NCI-H82 treated with DMSO at 0.1 percent for 48 hours (cell line): ENCODE results near the gene STX3.

Source experiments
- DNase-seq: peaks from one replicate; lab custom pipeline; 2025; ENCODE audit not compliant: unreplicated experiment; lab: John Stamatoyannopoulos, UW

STX3 gene

DNA sequence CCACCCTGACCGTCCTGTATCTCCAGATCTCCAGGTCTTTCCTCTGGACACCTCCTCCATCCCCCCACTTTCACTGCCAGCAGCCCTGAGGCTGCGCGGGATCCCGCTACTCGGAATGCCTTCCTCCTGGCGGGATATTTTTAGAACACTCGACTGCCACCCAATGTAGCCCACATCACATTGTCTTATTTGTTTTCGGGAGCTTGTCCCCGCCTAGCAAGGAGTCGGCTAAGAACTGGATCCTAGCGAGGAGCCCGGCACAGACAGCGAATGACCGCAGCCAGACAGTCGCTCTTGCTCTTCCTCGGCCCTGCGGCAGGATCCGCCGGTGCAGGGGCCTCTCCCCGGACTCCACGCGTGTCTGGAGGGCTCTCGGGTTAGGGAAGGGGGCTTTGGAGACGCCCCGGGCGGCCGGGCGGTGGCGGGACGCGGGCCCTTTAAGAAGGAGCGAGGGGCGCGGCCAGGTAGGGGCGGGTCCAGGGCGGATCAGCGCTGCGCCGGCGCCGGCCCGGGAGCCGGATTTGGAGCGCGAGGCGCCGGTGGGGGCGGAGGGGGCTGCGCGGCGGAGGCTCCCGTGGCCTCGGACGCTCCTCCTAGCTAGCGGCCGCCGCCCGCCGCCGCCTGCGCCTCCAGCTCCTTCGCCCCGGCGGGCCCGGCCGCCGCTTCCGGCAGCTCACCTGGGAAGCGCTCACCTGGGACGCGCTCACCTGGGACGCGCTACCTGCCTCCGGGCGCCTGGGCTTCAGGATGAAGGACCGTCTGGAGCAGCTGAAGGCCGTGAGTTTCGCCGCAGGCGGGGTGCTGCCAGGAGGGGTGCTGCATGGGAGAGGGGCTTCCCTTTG, at the start of gene STX3:
Gene STX3, plus strand, starts transcription at position 518 of the 842 bp plus-strand sequence. Its CDS starts 230 bp downstream, at position 748.
- DNase-seq = peak; percentile 51

DNA sequence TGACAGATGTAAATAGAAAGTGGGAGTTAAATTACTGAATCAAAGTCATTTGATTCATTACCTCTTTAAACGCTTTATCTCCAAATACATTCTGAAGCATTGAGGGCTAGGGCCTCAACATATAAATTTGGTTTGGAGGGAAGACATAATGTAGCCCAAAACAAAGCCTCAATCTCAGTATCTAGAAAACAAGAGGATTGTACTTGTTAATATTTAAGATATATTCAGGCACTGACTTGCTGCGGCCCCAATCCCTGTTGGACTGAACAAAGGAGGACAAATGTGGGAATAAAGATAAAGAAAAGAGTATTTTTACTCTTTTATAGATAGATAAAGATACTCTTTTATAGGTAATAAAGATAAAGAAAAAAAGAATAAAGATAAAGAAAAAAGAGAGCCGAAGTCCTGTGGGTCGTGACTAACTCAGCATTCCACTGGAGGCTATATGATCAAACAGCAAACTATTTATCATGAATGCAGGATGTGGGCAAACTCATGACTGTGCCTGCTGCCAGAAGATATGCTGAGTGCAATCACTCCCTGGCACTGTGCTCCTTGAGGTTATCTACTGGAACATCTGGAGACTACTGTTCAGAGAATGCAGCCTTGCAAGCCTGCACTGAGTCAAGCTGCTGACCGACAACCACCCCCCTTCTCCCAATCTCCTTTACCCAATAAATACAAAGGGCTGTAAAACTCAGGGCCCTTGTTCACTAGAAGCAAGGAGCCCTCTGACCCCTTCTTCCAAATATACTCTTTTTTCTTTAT, 48.5 kb upstream of the STX3 start:
- no peak for DNase-seq

DNA sequence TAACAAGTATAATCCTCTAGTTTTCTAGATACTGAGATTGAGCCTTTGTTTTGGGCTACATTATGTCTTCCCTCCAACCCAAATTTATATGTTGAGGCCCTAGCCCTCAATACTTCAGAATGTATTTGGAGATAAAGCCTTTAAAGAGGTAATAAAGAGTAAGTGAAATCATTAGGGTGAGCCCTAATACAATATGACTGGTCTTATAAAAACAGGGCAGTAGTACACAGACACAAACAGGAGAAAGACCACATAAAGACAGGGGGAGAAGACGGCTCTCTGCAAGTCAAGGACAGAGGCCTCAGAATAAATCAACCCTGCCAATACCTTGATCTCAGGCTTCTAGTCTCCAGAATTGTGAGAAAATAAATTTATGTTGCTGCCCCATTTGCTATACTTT, 47.8 kb upstream of the STX3 start:
- no peak for DNase-seq

DNA sequence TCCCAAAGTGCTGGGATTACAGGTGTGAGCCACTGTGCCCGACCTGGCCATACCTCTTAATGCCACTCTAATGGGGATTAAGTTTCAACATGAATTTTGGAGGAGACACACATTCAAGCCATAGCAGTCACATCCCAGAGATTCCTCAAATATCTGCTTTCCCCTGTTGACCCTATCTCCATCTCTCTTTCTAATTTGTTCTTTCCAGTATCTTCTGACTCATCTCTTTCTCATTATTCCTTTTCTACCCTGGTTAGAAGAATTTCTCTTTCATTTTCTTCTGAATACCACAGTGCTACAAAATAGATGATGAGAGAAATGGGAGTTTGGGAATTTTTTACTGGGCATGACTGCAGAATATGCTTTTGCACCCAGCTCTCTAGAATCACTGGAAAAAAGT, 46.6 kb upstream of the STX3 start:
- DNase-seq = no peak

DNA sequence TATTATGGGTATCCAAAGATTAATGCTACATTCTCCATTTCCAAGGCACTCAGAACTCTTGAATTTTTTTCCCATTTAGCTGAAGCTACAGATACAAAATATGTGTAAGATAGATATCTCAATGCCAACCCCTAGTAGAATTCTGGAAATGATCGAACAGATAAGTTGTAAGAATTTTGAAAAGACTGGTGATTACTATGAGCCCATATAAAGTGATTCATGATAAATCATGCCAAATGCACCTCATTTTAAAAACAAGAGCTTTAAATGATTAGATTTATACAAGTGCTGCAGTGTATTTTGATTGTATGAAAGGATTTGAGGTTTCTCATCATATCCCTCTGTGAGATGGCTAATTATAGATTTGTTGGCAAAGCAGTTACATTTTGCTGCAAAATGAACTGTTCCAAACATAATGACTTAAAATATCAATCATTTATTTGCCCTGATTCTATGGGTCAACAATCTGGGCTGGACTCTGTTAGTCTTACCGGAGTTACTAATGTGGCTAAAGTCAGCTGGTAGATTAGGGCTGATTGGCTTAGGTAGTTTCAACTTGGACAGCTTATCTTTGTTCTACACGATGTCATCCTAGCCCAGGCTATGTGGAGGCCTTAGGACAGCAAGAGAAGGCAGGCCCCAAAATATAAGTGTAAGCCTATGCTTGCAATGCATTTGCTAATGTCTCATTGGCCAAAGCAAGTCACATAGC, 44.9 kb upstream of the STX3 start:
- peak; percentile 30 for DNase-seq

DNA sequence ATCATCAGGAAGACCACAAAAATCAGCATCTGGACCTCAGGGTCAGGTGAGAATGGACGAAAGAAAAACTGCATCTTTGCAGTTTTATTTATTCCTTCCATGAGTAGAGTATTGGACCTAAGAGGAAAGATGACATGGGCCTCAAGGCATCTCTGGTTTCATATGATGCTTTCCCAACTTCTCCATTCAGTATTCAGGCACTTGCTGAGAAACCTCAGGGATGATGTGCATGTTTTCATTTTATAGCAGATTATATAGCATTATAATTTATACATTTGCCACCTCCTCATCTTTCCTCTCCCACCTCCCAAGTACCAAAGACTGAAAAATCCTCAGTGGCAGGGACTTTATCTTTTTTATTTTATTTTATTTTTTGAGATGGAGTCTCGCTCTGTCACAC, 41.4 kb upstream of the STX3 start, which contains the start of gene OR10V1:
Gene OR10V1, minus strand, starts transcription at position 101 of the 400 bp plus-strand sequence. Its CDS starts 0 bp downstream, at position 101.
- no peak for DNase-seq

DNA sequence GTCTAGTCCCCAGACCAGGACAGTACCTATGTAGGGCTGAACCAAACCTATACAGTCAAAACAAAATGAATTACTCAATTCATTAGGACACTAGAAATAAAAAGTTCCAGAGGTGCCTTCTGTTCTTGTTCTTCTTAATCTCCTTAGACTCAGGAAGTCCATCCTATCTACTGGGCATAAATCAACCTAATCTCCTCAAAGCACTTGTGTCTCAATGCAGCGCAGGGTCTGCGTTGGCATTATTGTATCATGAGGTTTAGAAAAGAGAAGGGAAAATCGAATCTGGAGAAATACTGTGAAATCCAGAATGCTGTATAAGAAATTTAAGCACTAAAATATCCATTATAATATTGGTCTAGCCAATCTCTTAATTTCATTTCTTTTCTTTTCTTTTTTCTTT, 39.1 kb upstream of the STX3 start:
- DNase-seq = peak; percentile 85

DNA sequence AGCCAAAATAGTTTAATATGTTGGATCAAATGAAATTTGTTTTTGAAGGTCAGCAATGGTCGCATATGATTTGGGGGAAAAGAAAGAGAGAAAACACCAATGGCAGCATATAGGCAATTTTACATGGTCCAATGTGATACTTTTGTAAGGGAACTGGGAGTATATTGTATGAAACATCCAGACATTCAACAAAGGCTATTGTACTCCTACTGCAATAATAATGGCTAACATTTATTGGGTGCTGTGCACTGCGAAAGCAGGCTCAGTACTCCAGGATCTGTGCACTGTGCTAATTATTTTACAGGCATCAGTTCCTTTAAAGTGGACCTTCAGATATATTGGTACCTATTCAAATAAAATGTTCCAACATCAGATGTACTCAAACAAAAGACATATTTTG, 35.6 kb upstream of the STX3 start:
- no peak for DNase-seq

DNA sequence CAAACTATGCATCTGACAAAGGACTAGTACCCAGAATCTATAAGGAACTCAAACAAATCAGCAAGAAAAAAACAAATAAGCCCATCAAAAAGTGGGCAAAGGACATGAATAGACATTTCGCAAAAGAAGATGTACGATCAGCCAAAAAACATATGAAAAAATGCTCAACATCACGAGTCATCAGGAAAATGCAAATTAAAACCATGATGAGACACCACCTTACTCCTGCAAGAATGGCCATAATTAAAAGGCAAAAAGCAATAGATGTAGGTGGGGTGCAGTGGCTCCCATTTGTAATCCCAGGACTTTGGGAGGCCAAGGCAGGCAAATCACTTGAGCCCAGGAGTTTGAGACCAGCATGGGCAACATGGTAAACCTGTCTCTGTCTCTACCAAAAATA, 31.1 kb upstream of the STX3 start:
- no peak for DNase-seq

DNA sequence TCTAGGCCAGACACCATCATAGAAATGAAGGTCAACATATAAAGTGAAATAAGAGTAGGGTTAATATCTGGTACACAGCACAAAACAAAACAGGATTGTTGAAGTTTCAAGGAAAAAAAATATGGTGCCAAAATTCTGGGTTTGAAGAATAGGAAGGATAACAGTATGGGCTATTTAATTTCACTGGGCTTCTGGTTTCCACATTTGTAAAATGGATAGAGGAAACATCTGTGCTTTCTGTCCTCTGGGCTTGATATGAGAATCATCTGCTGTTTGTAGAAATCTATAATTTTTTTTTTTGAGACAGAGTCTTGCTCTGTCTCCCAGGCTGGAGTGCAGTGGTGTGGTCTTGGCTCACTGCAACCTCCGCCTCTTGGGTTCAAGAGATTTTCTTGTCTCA, 27.8 kb upstream of the STX3 start:
- no peak for DNase-seq

DNA sequence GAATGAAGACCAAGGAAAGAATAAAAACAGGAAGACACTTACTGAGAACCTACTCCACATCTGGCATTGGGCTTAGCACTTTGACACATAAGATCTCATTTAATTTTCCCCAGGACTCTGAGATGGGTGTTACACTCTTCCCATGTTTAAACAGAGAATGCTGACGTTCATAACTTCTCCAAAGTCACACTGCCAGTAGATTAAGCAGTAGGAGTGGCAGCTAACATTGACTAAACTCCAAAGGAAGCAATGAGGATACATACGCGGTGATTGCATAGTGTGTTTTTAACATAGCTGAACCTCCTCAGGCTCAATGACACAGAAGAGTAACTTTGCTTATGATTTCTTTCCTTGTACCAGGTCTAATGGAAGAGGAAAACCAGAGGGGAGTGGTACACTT, 27.0 kb upstream of the STX3 start:
- DNase-seq = no peak

DNA sequence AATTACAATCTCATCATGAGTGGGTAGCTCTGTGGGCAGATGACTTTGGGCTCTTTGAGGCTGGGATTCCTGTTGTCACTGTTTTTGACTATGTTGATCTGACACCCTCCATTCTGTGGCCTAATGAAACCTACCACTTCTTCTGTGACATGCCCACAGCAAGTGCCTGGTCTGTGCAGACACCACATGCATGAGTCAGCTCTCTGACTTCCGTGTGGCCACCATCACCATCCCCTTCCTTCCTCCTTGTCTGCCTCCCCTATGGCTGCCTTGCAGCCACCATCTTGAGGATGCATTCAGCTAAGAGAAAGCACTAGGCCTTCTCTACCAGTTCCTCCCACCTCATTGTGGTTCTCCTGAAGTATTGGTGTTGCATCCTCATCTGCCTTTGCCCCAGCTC, 26.3 kb upstream of the STX3 start:
- no peak for DNase-seq

DNA sequence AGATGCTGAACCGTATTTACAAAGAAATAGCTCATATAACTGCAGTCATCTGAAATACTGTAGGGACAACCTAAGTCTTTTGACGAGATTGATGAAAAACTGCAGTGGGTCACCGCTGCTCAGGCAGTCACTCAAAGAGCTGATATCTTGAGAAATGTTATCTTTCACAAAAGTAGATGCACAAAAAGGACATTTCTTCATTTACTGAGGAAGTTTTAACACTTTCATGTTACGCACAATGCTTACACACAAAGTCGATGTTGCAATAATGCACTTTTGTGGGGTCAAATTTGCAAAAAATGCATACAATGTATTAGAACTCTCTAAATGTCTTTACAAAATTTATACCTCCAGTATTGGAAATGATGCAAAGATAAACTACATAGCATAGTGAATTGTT, 25.3 kb upstream of the STX3 start:
- no peak for DNase-seq

DNA sequence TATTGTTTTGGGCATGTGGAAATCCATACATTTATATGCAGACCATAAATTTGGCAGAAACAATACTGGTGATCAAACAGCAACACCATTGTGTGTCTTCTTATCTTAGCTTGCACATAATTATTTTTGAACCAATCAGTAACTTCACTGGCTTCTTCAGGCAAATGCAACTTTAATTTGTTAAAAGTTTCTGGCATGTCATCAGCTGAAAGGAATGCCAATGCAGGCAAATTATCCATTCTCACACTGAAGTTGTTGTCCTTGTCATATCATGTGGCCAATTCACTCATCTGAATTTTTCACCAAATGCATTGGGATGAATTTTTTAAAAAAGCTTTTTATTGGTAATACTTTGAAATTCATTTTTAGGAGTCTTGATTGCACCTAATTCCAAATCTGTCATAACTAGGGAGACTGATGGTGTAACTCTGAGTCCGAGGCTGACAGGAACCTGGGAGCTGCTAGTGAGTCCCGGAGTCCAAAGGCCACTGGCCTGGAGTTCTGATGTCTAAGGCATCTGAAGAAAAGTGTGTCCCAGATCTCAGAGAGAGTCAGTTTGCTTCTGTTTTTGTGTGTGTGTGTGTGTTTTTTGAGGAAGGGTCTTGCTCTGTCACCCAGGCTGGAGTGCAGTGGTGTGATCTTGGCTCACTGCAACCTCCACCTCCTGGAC, 24.1 kb upstream of the STX3 start:
- no peak for DNase-seq

DNA sequence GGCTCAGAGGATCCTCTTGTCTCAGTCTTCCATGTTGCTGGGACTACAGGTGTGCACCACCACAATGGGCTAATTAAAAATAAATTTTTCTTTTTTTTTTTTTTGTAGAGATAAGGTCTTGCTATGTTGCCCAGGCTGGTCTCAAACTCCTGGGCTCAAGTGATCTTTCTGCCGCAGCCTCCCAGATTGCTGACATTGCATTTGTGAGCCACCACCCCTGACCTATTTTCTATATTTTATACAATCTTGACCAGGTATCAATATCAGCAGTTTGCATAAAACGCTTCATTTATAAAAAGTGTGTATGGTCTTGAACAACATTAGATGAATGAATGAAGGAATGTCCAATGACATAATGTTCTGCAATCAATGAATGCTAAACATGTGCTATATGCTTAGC, 9.1 kb upstream of the STX3 start:
- DNase-seq = no peak

DNA sequence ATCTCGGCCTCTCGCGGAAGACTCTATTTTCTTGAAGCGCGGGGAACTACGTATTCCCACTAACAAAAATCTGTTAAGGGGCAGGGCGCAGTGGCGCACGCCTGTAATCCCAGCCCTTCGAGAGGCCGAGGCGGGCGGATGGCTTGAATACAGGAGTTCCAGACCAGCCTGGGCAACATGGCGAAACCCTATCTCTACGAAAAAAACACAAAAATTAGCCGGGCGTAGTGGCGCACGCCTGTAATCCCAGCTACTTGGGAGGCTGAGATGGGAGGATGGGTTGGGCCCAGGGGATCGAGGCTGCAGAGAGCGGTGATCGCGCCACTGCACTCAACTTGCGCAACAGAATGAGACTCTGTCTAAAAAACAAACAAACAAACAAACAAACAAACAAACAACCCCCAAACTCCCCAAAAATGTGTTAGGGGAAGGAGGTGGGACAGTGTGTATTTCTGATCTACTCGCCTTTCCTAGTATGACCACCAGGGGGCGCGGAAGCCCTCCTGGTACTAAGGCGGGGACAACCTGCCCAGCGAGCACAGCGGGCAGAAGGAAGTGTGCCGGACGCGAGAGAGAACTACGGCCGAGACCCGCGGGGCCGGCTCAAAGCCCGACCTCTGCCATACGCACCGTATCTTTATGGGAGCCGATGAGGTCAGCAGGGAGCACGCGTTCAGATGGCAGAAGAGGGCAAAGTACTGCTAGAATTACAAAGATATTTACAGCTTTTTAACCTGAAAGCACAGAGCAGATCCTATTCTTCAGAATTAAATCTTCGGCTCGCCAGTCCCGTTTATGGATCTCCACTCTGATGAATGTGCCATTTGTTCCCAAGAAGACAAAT, 1.3 kb upstream of the STX3 start:
- DNase-seq = peak; percentile 49

DNA sequence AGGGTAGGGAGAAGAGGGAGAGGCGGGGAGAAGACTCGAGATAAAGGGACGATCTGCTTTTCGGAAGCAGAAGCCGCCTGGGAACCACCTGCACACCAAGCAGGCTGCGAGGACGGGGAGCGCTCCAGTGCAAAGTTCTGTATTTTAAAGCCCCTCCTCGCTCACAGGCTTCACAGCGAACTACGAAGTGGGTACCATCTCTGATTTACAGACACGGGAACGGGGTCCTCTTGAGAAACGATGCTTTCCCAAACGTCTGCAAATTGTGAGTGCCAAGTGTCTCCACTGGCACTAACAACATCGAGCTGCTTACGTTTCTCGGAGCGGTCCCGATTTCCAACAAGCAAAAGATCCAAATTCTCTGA, 700 bp upstream of the STX3 start:
- DNase-seq = no peak

DNA sequence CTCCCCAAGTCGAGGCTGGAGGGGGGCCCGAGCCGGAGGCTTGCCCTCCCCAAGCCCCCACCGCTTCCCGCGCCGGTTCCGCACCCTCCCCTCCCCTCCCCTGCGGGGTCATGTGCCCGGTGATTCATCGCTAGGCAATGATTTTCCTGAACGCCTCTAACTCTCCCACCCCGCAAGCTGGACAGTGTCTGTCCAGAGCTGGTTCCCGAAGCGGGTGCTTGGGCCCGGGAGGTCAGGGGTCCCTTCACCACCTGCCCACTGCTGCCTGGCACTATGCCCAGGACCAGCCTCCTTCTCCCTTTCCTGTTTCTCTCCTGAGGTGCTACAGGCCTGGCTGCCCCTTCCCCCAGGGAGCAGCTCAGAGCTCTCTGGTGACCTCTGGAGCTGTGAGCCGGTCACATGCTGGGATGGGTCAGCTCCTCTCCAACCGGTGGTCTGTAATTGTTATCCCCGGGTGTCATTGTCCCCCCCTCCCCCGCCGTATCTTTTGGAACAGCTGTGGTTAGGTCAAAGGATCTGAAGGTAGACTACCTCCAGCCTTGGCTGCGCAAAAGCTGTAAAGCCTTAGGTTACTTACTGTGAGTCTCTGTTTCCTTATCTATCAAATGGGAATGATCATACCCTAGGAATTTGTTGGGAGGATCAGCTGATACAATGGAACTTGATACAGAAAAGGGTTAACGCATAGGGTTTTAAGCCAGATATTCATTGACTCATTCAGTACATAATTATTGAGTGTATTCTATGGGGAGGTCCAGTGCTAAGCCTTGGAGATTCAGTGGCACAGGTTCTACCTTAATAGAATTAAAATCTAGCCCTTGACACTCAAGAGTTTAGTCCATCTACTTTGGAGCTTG, 753 bp downstream of the STX3 start:
- DNase-seq = peak; percentile 43

DNA sequence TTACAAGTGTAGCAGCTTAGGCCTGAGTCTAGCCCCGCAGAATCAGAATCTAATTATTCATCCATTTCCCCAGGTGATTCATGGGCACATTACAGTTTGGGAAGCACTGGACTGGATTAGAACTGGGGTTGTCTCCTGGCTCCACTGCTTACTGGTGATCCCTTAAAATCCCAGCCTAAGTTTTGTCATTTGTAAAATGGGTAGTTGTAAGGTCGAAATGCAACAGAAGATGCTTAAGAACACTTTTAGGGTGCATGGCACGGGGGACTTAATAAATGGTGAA, 1.3 kb downstream of the STX3 start:
- peak; percentile 15 for DNase-seq

DNA sequence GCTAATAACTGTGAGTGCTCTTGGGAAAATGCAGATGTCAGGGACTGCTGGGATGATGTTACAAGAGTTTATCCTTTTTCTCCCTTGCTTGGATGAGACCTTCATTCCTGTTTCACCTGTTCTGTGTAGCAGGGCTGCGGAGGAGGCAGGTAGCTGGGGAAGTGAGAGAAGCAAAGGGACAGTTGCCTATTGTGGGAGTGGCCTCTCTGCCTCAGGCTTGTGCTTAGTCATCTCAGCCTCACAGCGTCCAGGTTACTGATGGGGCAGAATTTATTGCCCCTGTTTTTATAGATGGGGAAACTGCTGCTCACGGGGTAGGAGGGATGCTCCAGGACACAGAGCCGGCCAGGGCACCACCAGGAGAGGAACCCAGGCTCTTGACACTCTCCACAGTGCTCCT, 1.7 kb downstream of the STX3 start:
- DNase-seq = no peak
